T-helper 2 cell (primary cell): Measurements from ENCODE around the gene ZNF121.

ENCODE experiments used
- DNase-seq, 5 experiments: peaks; one replicate each; pipeline versions ENCODE4 v3.0.0 to v3.0.0-alpha.2; 2012 to 2022

The ZNF121 gene

GRCh38 chr19:9538183-9539058, 45.9 kb downstream of the ZNF121 start, which contains the start of gene ZNF426:
ZNF426 (minus strand) TSS chr19:9538645; CDS start chr19:9536232, 2,413 bp downstream.
- DNase-seq, result peak; percentile 40 to 93 (median 71)

DNA sequence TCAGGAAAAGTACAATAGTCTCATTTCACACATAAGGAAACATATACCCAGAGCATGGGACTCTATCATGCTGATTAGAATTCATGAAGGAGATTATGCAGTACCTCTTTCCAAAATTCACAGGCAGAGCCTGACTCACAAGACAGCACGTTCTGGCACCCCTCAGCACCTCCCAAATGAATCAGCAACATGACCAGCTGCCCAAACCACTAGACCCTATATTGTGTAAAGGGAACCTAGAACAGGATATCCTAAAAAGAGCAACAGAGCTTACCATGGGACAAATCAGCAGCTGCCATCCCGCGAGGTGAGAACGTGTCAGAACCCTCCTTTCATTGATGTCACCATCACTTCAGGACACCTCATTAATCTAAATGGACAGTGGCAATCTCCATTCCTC, 48.4 kb downstream of the ZNF121 start:
- no peak for DNase-seq

DNA sequence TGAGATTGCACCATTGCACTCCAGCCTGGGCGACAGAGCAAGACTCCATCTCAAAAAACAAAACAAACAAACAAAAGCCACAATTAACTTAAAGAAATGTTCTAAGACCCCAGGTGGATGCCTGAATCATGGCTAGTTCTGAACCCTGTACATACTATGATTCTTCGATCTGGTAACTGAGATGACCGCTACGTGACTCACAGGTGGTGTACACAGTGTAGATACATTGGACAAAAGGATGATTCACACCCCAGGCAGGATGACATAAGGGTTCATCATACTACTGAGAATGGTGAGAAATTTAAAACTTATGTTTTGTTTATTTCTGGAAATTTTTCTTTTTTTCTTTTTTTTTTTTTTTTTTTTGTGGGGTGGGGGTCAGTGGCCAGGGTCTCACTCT, 52.4 kb downstream of the ZNF121 start:
- no peak for DNase-seq

GRCh38 chr19:9528757-9529336, 55.5 kb downstream of the ZNF121 start:
- DNase-seq, result peak in 1 of 5 experiments; percentile 6

DNA sequence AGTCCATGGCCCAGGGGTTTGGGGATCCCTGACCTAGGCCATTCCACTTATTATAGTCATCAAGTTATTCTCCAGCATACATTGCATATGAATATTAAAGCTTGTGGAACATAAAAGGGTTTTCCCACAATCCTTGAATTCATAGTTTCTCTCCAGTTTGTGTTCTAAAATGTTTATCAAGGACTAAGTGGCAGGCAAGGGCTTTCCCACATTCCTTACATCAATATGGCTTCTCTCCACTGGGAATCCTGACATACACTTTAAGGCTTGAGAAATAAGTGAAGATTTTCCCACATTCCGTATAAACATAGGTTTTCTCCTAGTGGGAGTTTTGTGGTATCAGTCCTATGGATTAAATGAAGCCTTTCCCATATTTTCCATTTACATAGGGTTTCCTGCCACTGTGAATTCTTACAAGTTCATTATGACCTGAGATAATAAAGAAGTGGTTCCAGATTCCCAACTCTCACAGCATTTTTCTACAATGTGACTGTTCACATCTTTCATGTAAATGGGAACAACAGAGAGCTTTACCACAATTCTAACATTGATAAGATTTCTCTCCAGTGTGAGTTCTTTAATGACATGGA, 60.3 kb downstream of the ZNF121 start:
- DNase-seq, result no peak
